HEK293 (cell line): ENCODE measurements around the gene KIF23.
A peak's percentile ranks its signal among the peaks of the same experiment; 100 is the strongest.

ENCODE experiments used
- CTCF ChIA-PET: fragments of 350-600 bp; formaldehyde crosslinking; extraction: SDS; loops from one replicate; lab custom pipeline; 2021; ENCODE audit warnings: antibody characterized with exemption; lab: Yijun Ruan, JAX
- POLR2A ChIA-PET: fragments of 300-600 bp; formaldehyde crosslinking; extraction: SDS; loops from one replicate; lab custom pipeline; 2020; ENCODE audit warnings: antibody characterized with exemption, inconsistent platforms; lab: Yijun Ruan, JAX
- H3K27ac ChIP-seq: fragments of 200-500 bp; sonication (Bioruptor generic); 2 replicates; pipeline ENCODE4 v1.5.1; 2014; ENCODE audit warnings: low read depth, low read length, control low read depth, inconsistent platforms; ENCODE audit errors: extremely low read depth
- H3K36me3 ChIP-seq, 2 experiments: fragments of 200-500 bp in 1 of 2; sonication (Bioruptor generic) in 1 of 2; 1 replicate in 1 of 2; 2 replicates in 1 of 2; pipeline ENCODE4 v1.5.1; 2014 to 2017; ENCODE audit warnings: inconsistent platforms in 2 of 2, low read length in 2 of 2; ENCODE audit not compliant: control insufficient read depth in 2 of 2, insufficient read depth in 1 of 2
- H3K4me1 ChIP-seq: fragments of 200-500 bp; sonication (Bioruptor generic); 2 replicates; pipeline ENCODE4 v1.5.1; 2014; ENCODE audit warnings: mild to moderate bottlenecking, low read length, inconsistent platforms; ENCODE audit not compliant: control insufficient read depth, insufficient read depth
- H3K4me3 ChIP-seq: 2 replicates; pipeline ENCODE4 v1.5.1; 2011; ENCODE audit warnings: low read depth, mild to moderate bottlenecking, control low read depth, low read length, moderate library complexity
- H3K9me3 ChIP-seq: fragments of 200-500 bp; sonication (Bioruptor generic); 2 replicates; pipeline ENCODE4 v1.5.1; 2014; ENCODE audit warnings: low read depth, low read length, inconsistent platforms; ENCODE audit not compliant: control insufficient read depth, insufficient read depth
- ATF2 ChIP-seq: fragments of 450-650 bp; formaldehyde crosslinking; IDR thresholded peaks from 2 replicates; pipeline ENCODE4 v1.5.1; 2016; ENCODE audit warnings: missing biosample characterization, missing genetic modification characterization, low read depth
- SCRT1 ChIP-seq: fragments of 450-650 bp; formaldehyde crosslinking; IDR thresholded peaks from 2 replicates; pipeline ENCODE4 v1.5.1; 2016; ENCODE audit warnings: missing biosample characterization, missing genetic modification characterization, borderline replicate concordance
- SCRT2 ChIP-seq: fragments of 450-650 bp; formaldehyde crosslinking; IDR thresholded peaks from 2 replicates; pipeline ENCODE4 v1.5.1; 2016; ENCODE audit warnings: missing biosample characterization, missing genetic modification characterization
- ZBTB20 ChIP-seq: fragments of 450-650 bp; formaldehyde crosslinking; IDR thresholded peaks from 2 replicates; pipeline ENCODE4 v1.5.1; 2016; ENCODE audit warnings: missing biosample characterization, missing genetic modification characterization
- ZBTB48 ChIP-seq: fragments of 450-650 bp; formaldehyde crosslinking; IDR thresholded peaks from 2 replicates; pipeline ENCODE4 v1.5.1; 2016; ENCODE audit warnings: missing biosample characterization, missing genetic modification characterization
- ZBTB8A ChIP-seq: fragments of 450-650 bp; formaldehyde crosslinking; IDR thresholded peaks from 2 replicates; pipeline ENCODE4 v1.5.1; 2016; ENCODE audit warnings: missing biosample characterization, missing genetic modification characterization
- ZNF335 ChIP-seq: fragments of 450-650 bp; formaldehyde crosslinking; conservative IDR thresholded peaks from 2 replicates; pipeline ENCODE4 v1.5.1; 2016; ENCODE audit warnings: missing biosample characterization, missing genetic modification characterization
- ZNF394 ChIP-seq: fragments of 450-650 bp; formaldehyde crosslinking; IDR thresholded peaks from 2 replicates; pipeline ENCODE4 v1.5.1; 2016; ENCODE audit warnings: missing biosample characterization, missing genetic modification characterization, mild to moderate bottlenecking, moderate library complexity, borderline replicate concordance
- ZNF549 ChIP-seq: fragments of 450-650 bp; IDR thresholded peaks from 2 replicates; pipeline ENCODE4 v1.5.1; 2018; ENCODE audit warnings: missing biosample characterization, missing genetic modification characterization, mild to moderate bottlenecking, inconsistent platforms, moderate library complexity
- ZNF585B ChIP-seq: fragments of 450-650 bp; formaldehyde crosslinking; IDR thresholded peaks from 2 replicates; pipeline ENCODE4 v1.5.1; 2016; ENCODE audit warnings: missing biosample characterization, missing genetic modification characterization
- ZNF654 ChIP-seq: fragments of 450-650 bp; formaldehyde crosslinking; IDR thresholded peaks from 2 replicates; pipeline ENCODE4 v1.5.1; 2016; ENCODE audit warnings: low read depth, missing biosample characterization, missing genetic modification characterization
- ZNF660 ChIP-seq: fragments of 450-650 bp; IDR thresholded peaks from 2 replicates; pipeline ENCODE4 v1.5.1; 2018; ENCODE audit warnings: missing biosample characterization, mild to moderate bottlenecking, missing genetic modification characterization
- ZXDB ChIP-seq: fragments of 450-650 bp; formaldehyde crosslinking; IDR thresholded peaks from 2 replicates; pipeline ENCODE4 v1.5.1; 2016; ENCODE audit warnings: missing biosample characterization, missing genetic modification characterization
- TF ChIP-seq, protein P1 (sequence below): fragments of 450-650 bp; formaldehyde crosslinking; IDR thresholded peaks from 2 replicates; pipeline ENCODE4 v1.5.1; 2016; ENCODE audit warnings: missing biosample characterization, missing genetic modification characterization
- TF ChIP-seq, protein P2 (sequence below): fragments of 450-650 bp; formaldehyde crosslinking; IDR thresholded peaks from 2 replicates; pipeline ENCODE4 v1.5.1; 2016; ENCODE audit warnings: missing biosample characterization, missing genetic modification characterization
- TF ChIP-seq, protein P3 (sequence below): fragments of 450-650 bp; formaldehyde crosslinking; IDR thresholded peaks from 2 replicates; pipeline ENCODE4 v1.5.1; 2016; ENCODE audit warnings: missing biosample characterization, missing genetic modification characterization

The KIF23 gene

GRCh38 chr15:69410248-69410874 lies 3.8 kb upstream of the KIF23 start:
- H3K9me3 ChIP-seq, result no peaks in the 10 kb centered on the region
- TF ChIP-seq SCRT1 (tag by site-specific recombination) (peak; percentile 98), ZBTB20 (tag by site-specific recombination) (0 out of 2 replicates have a peak, but pooled peaks have one; percentile 25), ATF2 (tag by site-specific recombination) (peak; percentile 55; the same call in 1 of the 2 replicates), ZNF335 (tag by site-specific recombination) (peak; percentile 29; the same call in 1 of the 2 replicates), ZBTB8A (tag by site-specific recombination) (peak; percentile 31; the same call in 1 of the 2 replicates), ZNF585B (tag by site-specific recombination) (no peak), ZNF660 (tag by site-specific recombination) (0 out of 2 replicates have a peak, but pooled peaks have one; percentile 10), ZBTB48 (tag by site-specific recombination) (no peak), ZXDB (tag by site-specific recombination) (no peak), ZNF654 (tag by site-specific recombination) (peak; percentile 65), SCRT2 (tag by site-specific recombination) (peak; percentile 99), ZNF394 (tag by site-specific recombination) (peak; percentile 20; the same call in 1 of the 2 replicates)
- TF ChIP-seq, protein P1, sequence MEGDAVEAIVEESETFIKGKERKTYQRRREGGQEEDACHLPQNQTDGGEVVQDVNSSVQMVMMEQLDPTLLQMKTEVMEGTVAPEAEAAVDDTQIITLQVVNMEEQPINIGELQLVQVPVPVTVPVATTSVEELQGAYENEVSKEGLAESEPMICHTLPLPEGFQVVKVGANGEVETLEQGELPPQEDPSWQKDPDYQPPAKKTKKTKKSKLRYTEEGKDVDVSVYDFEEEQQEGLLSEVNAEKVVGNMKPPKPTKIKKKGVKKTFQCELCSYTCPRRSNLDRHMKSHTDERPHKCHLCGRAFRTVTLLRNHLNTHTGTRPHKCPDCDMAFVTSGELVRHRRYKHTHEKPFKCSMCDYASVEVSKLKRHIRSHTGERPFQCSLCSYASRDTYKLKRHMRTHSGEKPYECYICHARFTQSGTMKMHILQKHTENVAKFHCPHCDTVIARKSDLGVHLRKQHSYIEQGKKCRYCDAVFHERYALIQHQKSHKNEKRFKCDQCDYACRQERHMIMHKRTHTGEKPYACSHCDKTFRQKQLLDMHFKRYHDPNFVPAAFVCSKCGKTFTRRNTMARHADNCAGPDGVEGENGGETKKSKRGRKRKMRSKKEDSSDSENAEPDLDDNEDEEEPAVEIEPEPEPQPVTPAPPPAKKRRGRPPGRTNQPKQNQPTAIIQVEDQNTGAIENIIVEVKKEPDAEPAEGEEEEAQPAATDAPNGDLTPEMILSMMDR (tag by site-specific recombination), result peak; percentile 94
- TF ChIP-seq, protein P2, sequence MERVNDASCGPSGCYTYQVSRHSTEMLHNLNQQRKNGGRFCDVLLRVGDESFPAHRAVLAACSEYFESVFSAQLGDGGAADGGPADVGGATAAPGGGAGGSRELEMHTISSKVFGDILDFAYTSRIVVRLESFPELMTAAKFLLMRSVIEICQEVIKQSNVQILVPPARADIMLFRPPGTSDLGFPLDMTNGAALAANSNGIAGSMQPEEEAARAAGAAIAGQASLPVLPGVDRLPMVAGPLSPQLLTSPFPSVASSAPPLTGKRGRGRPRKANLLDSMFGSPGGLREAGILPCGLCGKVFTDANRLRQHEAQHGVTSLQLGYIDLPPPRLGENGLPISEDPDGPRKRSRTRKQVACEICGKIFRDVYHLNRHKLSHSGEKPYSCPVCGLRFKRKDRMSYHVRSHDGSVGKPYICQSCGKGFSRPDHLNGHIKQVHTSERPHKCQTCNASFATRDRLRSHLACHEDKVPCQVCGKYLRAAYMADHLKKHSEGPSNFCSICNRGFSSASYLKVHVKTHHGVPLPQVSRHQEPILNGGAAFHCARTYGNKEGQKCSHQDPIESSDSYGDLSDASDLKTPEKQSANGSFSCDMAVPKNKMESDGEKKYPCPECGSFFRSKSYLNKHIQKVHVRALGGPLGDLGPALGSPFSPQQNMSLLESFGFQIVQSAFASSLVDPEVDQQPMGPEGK (tag by site-specific recombination), result 0 out of 2 replicates have a peak, but pooled peaks have one; percentile 20
- peaks cover 3% of the 10 kb centered on the region; the same call in 1 of the 2 replicates for H3K4me1 ChIP-seq
- CTCF ChIA-PET, result interaction anchor here (0.7 to 1.2 kb wide), 4 partner anchors 16 to 343 kb away, joined by 3 to 6 read pairs (median 4); no protein-coding TSS in a partner anchor
- POLR2A ChIA-PET, result no interaction called here
- H3K4me3 ChIP-seq, result no peak overlapping the region
- no peak overlapping the region for H3K27ac ChIP-seq
- H3K36me3 ChIP-seq, result no peaks in the 10 kb centered on the region

DNA sequence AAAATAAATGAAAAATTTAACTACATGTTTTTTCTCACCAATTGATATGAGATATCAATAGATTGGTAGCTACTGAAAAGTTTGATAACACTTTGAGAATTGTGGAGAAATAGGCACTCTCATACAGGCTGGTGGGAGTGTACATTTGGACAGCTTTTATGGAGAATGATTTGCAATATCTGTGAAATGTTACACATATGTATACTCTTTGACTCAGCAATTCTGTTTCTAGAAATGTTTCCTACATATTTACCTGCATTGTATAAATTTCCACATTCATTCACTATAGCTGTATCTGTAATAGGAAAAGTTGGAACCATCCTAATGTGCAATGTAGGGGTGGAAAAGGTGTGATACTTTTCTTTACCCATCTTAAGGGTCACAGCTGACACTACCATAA lies 1.9 kb upstream of the KIF23 start:
- no peak overlapping the region for H3K27ac ChIP-seq
- H3K36me3 ChIP-seq, result peaks cover 3 to 9% of the 10 kb centered on the region in 2 experiments
- H3K4me3 ChIP-seq, result no peak overlapping the region
- POLR2A ChIA-PET, result no interaction called here
- TF ChIP-seq, protein P3, sequence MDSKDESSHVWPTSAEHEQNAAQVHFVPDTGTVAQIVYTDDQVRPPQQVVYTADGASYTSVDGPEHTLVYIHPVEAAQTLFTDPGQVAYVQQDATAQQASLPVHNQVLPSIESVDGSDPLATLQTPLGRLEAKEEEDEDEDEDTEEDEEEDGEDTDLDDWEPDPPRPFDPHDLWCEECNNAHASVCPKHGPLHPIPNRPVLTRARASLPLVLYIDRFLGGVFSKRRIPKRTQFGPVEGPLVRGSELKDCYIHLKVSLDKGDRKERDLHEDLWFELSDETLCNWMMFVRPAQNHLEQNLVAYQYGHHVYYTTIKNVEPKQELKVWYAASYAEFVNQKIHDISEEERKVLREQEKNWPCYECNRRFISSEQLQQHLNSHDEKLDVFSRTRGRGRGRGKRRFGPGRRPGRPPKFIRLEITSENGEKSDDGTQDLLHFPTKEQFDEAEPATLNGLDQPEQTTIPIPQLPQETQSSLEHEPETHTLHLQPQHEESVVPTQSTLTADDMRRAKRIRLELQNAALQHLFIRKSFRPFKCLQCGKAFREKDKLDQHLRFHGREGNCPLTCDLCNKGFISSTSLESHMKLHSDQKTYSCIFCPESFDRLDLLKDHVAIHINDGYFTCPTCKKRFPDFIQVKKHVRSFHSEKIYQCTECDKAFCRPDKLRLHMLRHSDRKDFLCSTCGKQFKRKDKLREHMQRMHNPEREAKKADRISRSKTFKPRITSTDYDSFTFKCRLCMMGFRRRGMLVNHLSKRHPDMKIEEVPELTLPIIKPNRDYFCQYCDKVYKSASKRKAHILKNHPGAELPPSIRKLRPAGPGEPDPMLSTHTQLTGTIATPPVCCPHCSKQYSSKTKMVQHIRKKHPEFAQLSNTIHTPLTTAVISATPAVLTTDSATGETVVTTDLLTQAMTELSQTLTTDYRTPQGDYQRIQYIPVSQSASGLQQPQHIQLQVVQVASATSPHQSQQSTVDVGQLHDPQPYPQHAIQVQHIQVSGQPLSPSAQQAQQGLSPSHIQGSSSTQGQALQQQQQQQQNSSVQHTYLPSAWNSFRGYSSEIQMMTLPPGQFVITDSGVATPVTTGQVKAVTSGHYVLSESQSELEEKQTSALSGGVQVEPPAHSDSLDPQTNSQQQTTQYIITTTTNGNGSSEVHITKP (tag by site-specific recombination), result peak; percentile 21; the same call in 1 of the 2 replicates
- no peak for TF ChIP-seq ZNF549 (tag by site-specific recombination)
- peaks cover 12% of the 10 kb centered on the region for H3K4me1 ChIP-seq
- CTCF ChIA-PET, result interaction anchor here (0.6 to 2.3 kb wide), 7 partner anchors 7 to 355 kb away, joined by 3 to 11 read pairs (median 4); no protein-coding TSS in a partner anchor
- H3K9me3 ChIP-seq, result no peaks in the 10 kb centered on the region
